CD4-positive, alpha-beta T cell treated with Interleukin-17A for 4 hours (primary cell): ENCODE results near the gene COX19.
A peak's percentile ranks its signal among the peaks of the same experiment; 100 is the strongest.
"Not testable (repeated sequence)": the region's sequence is repeated elsewhere in the genome, so short reads cannot be mapped to it uniquely, and the experiment has no call there.

Experiments used
- DNase-seq: peaks from one replicate; pipeline ENCODE4 v3.0.0-alpha.2; 2020; ENCODE audit warnings: mixed read lengths

The COX19 gene

GRCh38 chr7:1009747-1010146, 34.4 kb upstream of the COX19 start:
- DNase-seq = no peak

GRCh38 chr7:1008733-1009363, 33.5 kb upstream of the COX19 start:
- no peak for DNase-seq

GRCh38 chr7:1007901-1008300, 32.6 kb upstream of the COX19 start:
- no peak for DNase-seq

- no peak for DNase-seq
Observed at GRCh38 chr7:1005303-1005702, 30.0 kb upstream of the COX19 start.

- DNase-seq = no peak
Observed at GRCh38 chr7:1004018-1004852, 28.9 kb upstream of the COX19 start.

GRCh38 chr7:1002445-1002844, 27.1 kb upstream of the COX19 start:
- not testable (repeated sequence) for DNase-seq

- DNase-seq = not testable (repeated sequence)
Observed at GRCh38 chr7:1002026-1002425, 26.7 kb upstream of the COX19 start.

- DNase-seq = not testable (repeated sequence)
Observed at GRCh38 chr7:1001069-1001770, 25.9 kb upstream of the COX19 start.

GRCh38 chr7:999941-1000935, 24.9 kb upstream of the COX19 start:
- no peak for DNase-seq

GRCh38 chr7:999149-999879, 24.0 kb upstream of the COX19 start:
- no peak for DNase-seq

GRCh38 chr7:997404-998395, 22.4 kb upstream of the COX19 start:
- DNase-seq = no peak

GRCh38 chr7:996079-996872, 20.9 kb upstream of the COX19 start:
- DNase-seq = no peak

- DNase-seq = no peak
Observed at GRCh38 chr7:995571-995970, 20.2 kb upstream of the COX19 start.

- DNase-seq = no peak
Observed at GRCh38 chr7:994592-995308, 19.4 kb upstream of the COX19 start.

- DNase-seq = peak; percentile 98
Observed at GRCh38 chr7:992709-993607, 17.6 kb upstream of the COX19 start.

- no peak for DNase-seq
Observed at GRCh38 chr7:991729-992656, 16.6 kb upstream of the COX19 start.
